SK-N-SH (cell line): ENCODE measurements around the gene ARHGAP10.

Source experiments
- EP300 ChIP-seq, 2 experiments: IDR thresholded peaks; 2 replicates each; pipeline versions ENCODE4 v1.4.0 to v1.6.1; 2012; ENCODE audit warnings: borderline replicate concordance in 1 of 2, low read depth in 1 of 2, low read length in 1 of 2
- EZH2phosphoT487 ChIP-seq: fragments of 200-600 bp; sonication (generic); IDR thresholded peaks from 2 replicates; pipeline ENCODE4 v1.6.1; 2017; ENCODE audit warnings: low read depth, mixed run types, mild to moderate bottlenecking, antibody characterized with exemption, moderate library complexity, borderline replicate concordance
- GABPA ChIP-seq: IDR thresholded peaks from 2 replicates; pipeline ENCODE4 v1.4.0; 2012; ENCODE audit warnings: low read depth, mild to moderate bottlenecking
- MEF2A ChIP-seq: IDR thresholded peaks from 2 replicates; pipeline ENCODE4 v1.4.0; 2012; ENCODE audit warnings: low read depth, borderline replicate concordance
- REST ChIP-seq: IDR thresholded peaks from 2 replicates; pipeline ENCODE4 v1.6.1; 2012; ENCODE audit warnings: mild to moderate bottlenecking, low read depth, low read length, moderate library complexity
- SIN3A ChIP-seq: IDR thresholded peaks from 2 replicates; pipeline ENCODE4 v1.6.1; 2012; ENCODE audit warnings: low read depth, mild to moderate bottlenecking, low read length, moderate library complexity, borderline replicate concordance
- USF2 ChIP-seq: fragments of 150-350 bp; IDR thresholded peaks from 2 replicates; pipeline ENCODE4 v1.6.1; 2017; ENCODE audit warnings: antibody characterized with exemption, low read length, low read depth, borderline replicate concordance
- YY1 ChIP-seq: IDR thresholded peaks from 2 replicates; pipeline ENCODE4 v1.4.0; 2012; ENCODE audit warnings: low read depth, mild to moderate bottlenecking
- TF ChIP-seq, protein P1 (sequence below): fragments of 200-600 bp; sonication (generic); IDR thresholded peaks from 2 replicates; pipeline ENCODE4 v1.6.1; 2017; ENCODE audit warnings: antibody characterized with exemption, mild to moderate bottlenecking, moderate library complexity
- TF ChIP-seq, protein P2 (sequence below): IDR thresholded peaks from 2 replicates; pipeline ENCODE4 v1.4.0; 2012; ENCODE audit warnings: low read depth
- TF ChIP-seq, protein P3 (sequence below): IDR thresholded peaks from 2 replicates; pipeline ENCODE4 v1.4.0; 2012; ENCODE audit warnings: low read depth, borderline replicate concordance

GRCh38 chr4:147777456-147778091 lies 45.7 kb downstream of the ARHGAP10 start:
- TF ChIP-seq, protein P1, sequence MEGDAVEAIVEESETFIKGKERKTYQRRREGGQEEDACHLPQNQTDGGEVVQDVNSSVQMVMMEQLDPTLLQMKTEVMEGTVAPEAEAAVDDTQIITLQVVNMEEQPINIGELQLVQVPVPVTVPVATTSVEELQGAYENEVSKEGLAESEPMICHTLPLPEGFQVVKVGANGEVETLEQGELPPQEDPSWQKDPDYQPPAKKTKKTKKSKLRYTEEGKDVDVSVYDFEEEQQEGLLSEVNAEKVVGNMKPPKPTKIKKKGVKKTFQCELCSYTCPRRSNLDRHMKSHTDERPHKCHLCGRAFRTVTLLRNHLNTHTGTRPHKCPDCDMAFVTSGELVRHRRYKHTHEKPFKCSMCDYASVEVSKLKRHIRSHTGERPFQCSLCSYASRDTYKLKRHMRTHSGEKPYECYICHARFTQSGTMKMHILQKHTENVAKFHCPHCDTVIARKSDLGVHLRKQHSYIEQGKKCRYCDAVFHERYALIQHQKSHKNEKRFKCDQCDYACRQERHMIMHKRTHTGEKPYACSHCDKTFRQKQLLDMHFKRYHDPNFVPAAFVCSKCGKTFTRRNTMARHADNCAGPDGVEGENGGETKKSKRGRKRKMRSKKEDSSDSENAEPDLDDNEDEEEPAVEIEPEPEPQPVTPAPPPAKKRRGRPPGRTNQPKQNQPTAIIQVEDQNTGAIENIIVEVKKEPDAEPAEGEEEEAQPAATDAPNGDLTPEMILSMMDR, result no peak
- TF ChIP-seq SIN3A (no peak), USF2 (no peak), GABPA (no peak), EZH2phosphoT487 (no peak), EP300 (IDR thresholded peaks at IDR 0.05; ENCODE audit: borderline replicate concordance in 1 of 2, low read depth in 1 of 2, low read length in 1 of 2) (peak in 1 of 2 experiments; percentile 49; a peak in 1 of 4 replicates), REST (no peak), MEF2A (no peak), YY1 (no peak)
- TF ChIP-seq, protein P2, sequence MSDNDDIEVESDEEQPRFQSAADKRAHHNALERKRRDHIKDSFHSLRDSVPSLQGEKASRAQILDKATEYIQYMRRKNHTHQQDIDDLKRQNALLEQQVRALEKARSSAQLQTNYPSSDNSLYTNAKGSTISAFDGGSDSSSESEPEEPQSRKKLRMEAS, result no peak
- TF ChIP-seq, protein P3, sequence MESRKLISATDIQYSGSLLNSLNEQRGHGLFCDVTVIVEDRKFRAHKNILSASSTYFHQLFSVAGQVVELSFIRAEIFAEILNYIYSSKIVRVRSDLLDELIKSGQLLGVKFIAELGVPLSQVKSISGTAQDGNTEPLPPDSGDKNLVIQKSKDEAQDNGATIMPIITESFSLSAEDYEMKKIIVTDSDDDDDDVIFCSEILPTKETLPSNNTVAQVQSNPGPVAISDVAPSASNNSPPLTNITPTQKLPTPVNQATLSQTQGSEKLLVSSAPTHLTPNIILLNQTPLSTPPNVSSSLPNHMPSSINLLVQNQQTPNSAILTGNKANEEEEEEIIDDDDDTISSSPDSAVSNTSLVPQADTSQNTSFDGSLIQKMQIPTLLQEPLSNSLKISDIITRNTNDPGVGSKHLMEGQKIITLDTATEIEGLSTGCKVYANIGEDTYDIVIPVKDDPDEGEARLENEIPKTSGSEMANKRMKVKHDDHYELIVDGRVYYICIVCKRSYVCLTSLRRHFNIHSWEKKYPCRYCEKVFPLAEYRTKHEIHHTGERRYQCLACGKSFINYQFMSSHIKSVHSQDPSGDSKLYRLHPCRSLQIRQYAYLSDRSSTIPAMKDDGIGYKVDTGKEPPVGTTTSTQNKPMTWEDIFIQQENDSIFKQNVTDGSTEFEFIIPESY, result no peak
